ENCODE data around the gene NXPH4. TPM values are rescaled to one million over a fixed set of nuclear protein-coding genes. Genes with fewer than 3 reads are reported as not detected.
A peak's percentile ranks its signal among the peaks of the same experiment; 100 is the strongest.

The NXPH4 gene
- total RNA-seq, 3 donors from 2014 or later, result 0.25 TPM; not detected in 2

- peak; percentile 35 for TF ChIP-seq CTCF (IDR thresholded peaks at IDR 0.05)
- ATAC-seq, result peak; percentile 76
- H3K9me3 ChIP-seq, result no peaks in the 10 kb centered on the region
- intact Hi-C loops (cut with DNase I, micrococcal nuclease), result loop anchor here in 1 of 2 donors (5.0 kb wide), 1 partner anchor 53 kb away; no protein-coding TSS in a partner anchor
- no peaks in the 10 kb centered on the region for H3K4me1 ChIP-seq (ENCODE audit: low read depth)
- DNase-seq, result peak; percentile 76 to 86 (median 85)
- no peaks in the 10 kb centered on the region for H3K36me3 ChIP-seq (ENCODE audit: low read depth)
- no peak overlapping the region for H3K4me3 ChIP-seq
Observed at GRCh38 chr12:57175428-57176138, 41.0 kb upstream of the NXPH4 start.

GRCh38 chr12:57176139-57176477 lies 40.5 kb upstream of the NXPH4 start:
- intact Hi-C loops (cut with DNase I, micrococcal nuclease), result loop anchor here in 1 of 2 donors (5.0 kb wide), 1 partner anchor 54 kb away; no protein-coding TSS in a partner anchor
- ATAC-seq, result no peak
- no peak for TF ChIP-seq CTCF (IDR thresholded peaks at IDR 0.05)
- Histone ChIP-seq H3K4me3 (no peak overlapping the region), H3K4me1 (ENCODE audit: low read depth) (no peaks in the 10 kb centered on the region), H3K36me3 (ENCODE audit: low read depth) (no peaks in the 10 kb centered on the region), H3K9me3 (no peaks in the 10 kb centered on the region)
- no peak for DNase-seq

GRCh38 chr12:57176846-57177245 lies 39.7 kb upstream of the NXPH4 start:
- no peak overlapping the region for H3K4me3 ChIP-seq
- ATAC-seq (peak; percentile 21), DNase-seq (no peak)
- no peaks in the 10 kb centered on the region for H3K36me3 ChIP-seq (ENCODE audit: low read depth)
- no peaks in the 10 kb centered on the region for H3K4me1 ChIP-seq (ENCODE audit: low read depth)
- no peaks in the 10 kb centered on the region for H3K9me3 ChIP-seq
- intact Hi-C loops (cut with DNase I, micrococcal nuclease), result loop anchor here in 1 of 2 donors (5.0 kb wide), 1 partner anchor 55 kb away; no protein-coding TSS in a partner anchor
- no peak for TF ChIP-seq CTCF (IDR thresholded peaks at IDR 0.05)

GRCh38 chr12:57177354-57177753 lies 39.2 kb upstream of the NXPH4 start:
- ATAC-seq (no peak), DNase-seq (peak in 1 of 3 donors; percentile 49)
- intact Hi-C loops (cut with DNase I, micrococcal nuclease), result loop anchor here in 1 of 2 donors (5.0 kb wide), 1 partner anchor 55 kb away; no protein-coding TSS in a partner anchor
- no peak for TF ChIP-seq CTCF (IDR thresholded peaks at IDR 0.05)
- no peak overlapping the region for H3K4me3 ChIP-seq
- no peaks in the 10 kb centered on the region for H3K9me3 ChIP-seq
- H3K36me3 ChIP-seq (ENCODE audit: low read depth), result no peaks in the 10 kb centered on the region
- no peaks in the 10 kb centered on the region for H3K4me1 ChIP-seq (ENCODE audit: low read depth)

GRCh38 chr12:57178213-57178612 lies 38.4 kb upstream of the NXPH4 start:
- intact Hi-C loops (cut with DNase I, micrococcal nuclease), result loop anchor here in 1 of 2 donors (5.0 kb wide), 1 partner anchor 56 kb away; no protein-coding TSS in a partner anchor
- Histone ChIP-seq H3K9me3 (no peaks in the 10 kb centered on the region), H3K36me3 (ENCODE audit: low read depth) (no peaks in the 10 kb centered on the region), H3K4me3 (no peak overlapping the region), H3K4me1 (ENCODE audit: low read depth) (no peaks in the 10 kb centered on the region)
- TF ChIP-seq CTCF (IDR thresholded peaks at IDR 0.05), result no peak
- no peak for ATAC-seq
- peak in 1 of 3 donors; percentile 48 for DNase-seq

Measured in mucosa of descending colon (tissue), 3 donors.